ENCODE results near the gene IGFBP2.

Gene IGFBP2

DNA sequence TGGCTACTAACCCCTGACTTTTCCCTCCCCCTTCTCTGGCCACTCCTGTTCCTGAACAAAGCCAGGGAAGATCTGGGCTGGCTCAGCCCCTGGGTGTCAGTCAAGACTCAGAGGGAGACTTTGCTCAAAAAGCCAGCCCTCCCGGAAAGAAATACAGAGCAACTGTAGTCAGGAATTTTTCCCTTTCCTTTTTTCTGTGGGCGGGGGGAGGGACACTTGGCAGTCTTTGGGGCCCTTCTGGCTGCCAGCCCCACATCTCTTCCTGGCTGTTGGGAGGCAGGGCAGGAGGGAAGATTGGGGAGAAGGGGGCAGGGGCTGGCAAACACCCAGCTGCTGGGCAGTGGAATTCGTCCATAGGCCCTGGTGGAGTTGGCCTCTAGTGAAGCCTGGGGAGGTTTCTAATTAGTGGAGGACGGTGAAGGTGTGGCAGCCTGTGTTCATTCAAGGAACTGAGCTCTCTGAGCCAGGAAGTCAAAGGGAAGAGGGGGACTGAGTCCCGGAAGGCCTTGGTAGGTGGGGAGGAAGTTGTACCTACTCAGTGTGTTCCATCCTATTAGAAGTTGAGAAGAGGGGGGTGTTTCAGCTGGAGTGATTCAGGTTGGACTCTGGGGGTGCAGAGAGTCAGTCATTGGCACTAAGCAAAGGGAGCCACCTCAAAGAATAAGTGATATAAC is 10.9 kb downstream of the IGFBP2 start:
- DNase-seq (ENCODE audit: low spot score), result no peak

GRCh38 chr2:216644842-216645635 is 11.8 kb downstream of the IGFBP2 start:
- no peak for DNase-seq (ENCODE audit: low spot score)

- DNase-seq (ENCODE audit: low spot score), result no peak
Observed at GRCh38 chr2:216645636-216645950, 12.4 kb downstream of the IGFBP2 start.

DNA sequence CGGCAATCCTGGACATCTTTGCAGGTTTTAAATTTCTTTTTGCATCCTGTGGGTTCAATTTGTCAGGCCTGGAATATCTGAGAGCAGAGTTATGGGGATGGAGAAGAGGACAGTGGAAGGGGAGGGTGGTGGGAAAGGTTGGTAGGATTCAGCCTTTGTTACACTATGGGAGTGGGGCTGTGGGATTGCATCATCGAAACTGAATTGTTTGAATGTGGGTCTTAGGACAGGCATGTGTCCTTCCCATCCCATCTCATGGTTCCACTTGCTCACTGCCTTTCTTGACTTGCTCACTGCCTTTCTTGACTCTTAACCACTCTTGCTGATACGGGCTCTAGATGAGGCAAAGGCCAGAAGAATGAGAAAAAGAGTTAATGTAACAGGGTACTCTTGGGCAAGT is 12.9 kb downstream of the IGFBP2 start:
- no peak for DNase-seq (ENCODE audit: low spot score)

- no peak for DNase-seq (ENCODE audit: low spot score)
Observed at GRCh38 chr2:216648105-216648504, 14.9 kb downstream of the IGFBP2 start.

- DNase-seq (ENCODE audit: low spot score), result no peak
Observed at GRCh38 chr2:216649574-216649973, 16.4 kb downstream of the IGFBP2 start.

DNA sequence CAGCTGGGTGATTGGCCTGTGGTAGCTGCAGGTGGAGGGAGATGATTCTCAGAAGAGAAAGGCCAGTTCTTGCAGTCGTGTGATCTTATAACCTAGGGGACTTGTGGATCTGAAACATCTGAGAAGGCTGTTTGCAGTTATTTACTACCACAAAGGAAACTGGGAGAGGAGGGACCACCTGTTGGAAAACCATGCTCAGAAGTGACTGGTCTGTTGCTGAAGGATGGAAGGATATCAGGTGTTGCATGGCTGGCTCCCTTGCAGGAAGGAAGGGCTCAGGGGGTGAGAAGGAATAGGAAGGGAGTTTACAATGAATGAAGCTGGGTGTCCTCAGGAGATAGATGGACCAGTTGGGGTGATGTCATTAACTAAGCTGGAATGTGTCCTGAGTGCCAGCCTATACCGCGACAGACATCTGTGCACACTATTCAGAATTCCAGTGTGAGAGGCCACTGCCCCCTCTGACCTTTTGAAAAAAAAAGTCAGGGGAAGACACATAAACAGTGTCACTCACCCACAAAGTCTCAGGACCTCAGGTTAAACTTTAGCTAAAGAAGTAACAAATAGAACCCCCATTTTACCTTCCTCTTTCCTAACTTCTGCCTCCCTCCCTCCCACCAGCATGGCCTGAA is 17.5 kb downstream of the IGFBP2 start:
- no peak for DNase-seq (ENCODE audit: low spot score)

DNA sequence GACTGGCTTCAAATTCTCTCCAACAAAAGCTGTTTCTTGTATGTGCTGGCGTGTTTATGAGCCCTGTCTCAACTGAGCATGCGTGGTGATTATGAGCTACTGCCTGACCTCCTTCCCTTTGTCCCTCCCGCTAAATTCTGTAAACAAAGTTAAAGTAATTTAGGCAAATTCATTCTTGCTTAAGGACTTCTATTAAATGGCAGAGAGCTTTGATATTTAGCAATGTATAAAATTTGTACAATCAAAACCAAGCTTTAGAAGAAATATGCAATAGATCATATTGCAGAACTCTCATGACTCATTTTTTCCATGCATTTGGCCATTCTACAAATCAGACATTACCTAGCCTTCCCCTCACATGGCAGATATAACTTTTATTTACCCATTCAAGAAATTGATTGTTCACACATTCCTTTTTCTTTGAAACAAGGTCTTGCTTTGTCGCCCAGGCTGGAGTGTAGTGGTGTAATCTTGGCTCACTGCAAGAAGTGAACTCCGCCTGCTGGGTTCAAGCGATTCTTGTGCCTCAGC is 18.2 kb downstream of the IGFBP2 start:
- no peak for DNase-seq (ENCODE audit: low spot score)

GRCh38 chr2:216652566-216652965 is 19.3 kb downstream of the IGFBP2 start:
- DNase-seq (ENCODE audit: low spot score), result no peak

DNA sequence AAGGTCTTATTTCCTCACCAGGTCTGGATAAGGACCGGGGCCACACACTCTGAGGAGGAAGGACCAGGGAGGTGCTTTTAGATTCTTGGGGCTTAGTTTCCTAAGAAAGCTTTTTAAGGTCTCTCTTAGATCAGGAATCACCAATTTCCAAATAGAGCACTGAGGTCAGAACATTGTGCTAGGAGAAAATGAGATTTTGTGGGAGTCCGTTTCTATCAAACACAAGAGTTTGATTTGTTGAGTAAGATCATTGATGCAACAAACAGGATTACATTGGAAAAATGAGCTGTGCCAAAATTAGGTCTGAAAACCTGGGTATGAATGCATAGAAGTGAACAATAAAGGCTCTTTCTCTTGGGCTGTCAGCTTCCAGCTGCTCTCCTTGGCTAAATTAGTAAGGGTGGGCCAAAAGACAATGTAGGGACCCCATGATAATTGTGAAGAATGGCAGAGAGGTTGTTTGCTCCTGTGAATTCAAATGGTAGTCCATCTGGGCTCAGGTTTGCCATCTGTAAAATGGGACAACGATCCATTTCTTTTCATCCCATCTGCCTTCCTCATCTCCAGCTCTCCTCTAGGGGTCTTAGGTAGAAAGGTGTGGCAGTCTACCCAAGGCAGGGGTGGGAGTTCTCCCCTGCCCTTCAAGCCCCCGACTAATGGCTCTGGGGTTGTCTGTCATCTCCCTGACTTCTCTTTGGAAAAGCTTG is 20.0 kb downstream of the IGFBP2 start:
- no peak for DNase-seq (ENCODE audit: low spot score)

GRCh38 chr2:216653931-216654365 is 20.7 kb downstream of the IGFBP2 start:
- no peak for DNase-seq (ENCODE audit: low spot score)

DNA sequence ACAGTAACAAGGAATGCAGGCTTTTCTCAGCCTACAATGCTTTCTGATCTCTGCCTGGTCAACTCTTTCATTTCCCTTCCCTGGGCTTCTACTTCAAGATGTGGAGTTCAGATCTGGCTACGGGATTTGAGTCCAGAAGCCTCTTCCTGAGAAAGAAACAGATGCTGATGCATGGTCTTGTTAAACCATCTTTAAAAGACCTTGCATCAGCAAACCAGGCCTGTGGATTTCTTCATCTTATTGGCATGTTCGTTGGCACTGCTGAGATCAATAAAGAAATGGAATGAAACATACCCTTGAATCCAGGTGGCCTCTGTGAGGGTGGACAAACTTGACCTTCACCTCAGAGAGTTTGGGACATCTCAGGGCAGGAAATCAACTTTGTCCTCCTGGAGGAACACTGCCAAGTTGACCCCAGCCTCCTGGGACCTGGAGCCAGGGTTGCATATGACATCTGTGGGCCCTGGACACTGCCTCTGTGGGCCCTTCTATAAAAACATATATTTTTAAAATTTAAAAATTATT is 21.4 kb downstream of the IGFBP2 start:
- DNase-seq (ENCODE audit: low spot score), result no peak

GRCh38 chr2:216657086-216657855 is 24.1 kb downstream of the IGFBP2 start:
- DNase-seq (ENCODE audit: low spot score), result no peak

- DNase-seq (ENCODE audit: low spot score), result no peak
Observed at GRCh38 chr2:216657980-216658379, 24.8 kb downstream of the IGFBP2 start.

DNA sequence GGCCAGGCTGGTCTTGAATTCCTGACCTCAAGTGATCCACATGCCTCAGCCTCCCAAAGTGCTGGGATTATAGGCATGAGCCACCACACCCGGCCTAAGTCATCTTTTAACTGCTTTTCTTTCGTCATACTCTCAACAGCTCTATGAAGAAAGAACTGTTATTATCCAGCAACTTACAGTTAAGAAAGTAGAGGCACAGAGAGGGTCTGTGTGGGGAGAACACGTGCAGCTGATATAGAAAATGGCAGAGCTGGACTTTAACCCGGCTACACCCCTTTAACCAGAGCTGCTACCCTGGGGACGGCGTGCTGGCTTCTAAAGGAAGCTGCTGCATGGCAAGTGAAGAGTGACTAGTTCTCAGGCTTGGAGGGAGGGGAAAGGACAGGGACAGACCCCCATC is 25.5 kb downstream of the IGFBP2 start:
- no peak for DNase-seq (ENCODE audit: low spot score)

GRCh38 chr2:216659276-216659675 is 26.1 kb downstream of the IGFBP2 start:
- no peak for DNase-seq (ENCODE audit: low spot score)

DNA sequence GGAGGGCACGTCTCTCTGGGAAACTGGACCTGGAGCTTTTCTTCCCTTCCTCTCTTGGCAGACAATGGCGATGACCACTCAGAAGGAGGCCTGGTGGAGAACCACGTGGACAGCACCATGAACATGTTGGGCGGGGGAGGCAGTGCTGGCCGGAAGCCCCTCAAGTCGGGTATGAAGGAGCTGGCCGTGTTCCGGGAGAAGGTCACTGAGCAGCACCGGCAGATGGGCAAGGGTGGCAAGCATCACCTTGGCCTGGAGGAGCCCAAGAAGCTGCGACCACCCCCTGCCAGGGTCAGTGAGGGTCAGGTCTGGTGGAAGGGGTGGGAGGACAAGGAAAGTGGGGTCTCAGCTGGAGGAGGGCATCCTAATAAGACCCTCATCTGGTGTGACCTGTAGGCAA is 27.3 kb downstream of the IGFBP2 start:
- no peak for DNase-seq (ENCODE audit: low spot score)

- DNase-seq (ENCODE audit: low spot score), result no peak
Observed at GRCh38 chr2:216661051-216661450, 27.8 kb downstream of the IGFBP2 start.

- DNase-seq (ENCODE audit: low spot score), result no peak
Observed at GRCh38 chr2:216661639-216662375, 28.6 kb downstream of the IGFBP2 start.

DNA sequence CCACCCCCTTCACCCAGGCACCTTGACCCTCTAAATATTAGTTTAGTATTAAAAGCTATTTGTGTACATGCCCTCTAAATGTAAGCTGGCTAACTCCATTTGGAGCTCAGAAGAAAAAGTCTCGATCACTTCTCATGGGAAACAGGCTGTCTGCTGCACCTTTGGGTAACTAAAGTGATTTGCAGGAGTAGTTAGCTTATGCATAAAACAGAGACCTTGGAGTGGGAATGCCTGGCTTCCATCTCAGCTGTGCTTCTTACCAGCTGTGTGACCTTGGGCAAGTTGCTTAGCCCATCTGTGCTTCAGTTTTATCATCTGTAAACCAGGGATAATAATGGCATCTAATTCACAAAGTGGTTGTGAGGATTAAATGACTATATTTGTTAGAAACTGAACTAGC is 29.9 kb downstream of the IGFBP2 start:
- DNase-seq (ENCODE audit: low spot score), result no peak

GRCh38 chr2:216663846-216664245 is 30.6 kb downstream of the IGFBP2 start:
- DNase-seq (ENCODE audit: low spot score), result no peak

Data from hematopoietic multipotent progenitor cell treated with erythropoietin and hydrocortisone succinate and interleukin-3 and kit ligand, for 15 days (in vitro differentiated cells).